PC-9 (cell line): ENCODE results near the gene SLC25A42.

Experiments used
- EZH2 ChIP-seq: fragments of 200-600 bp; sonication (generic); IDR thresholded peaks from 2 replicates; pipeline ENCODE4 v1.8.0; 2017; ENCODE audit warnings: antibody characterized with exemption, low read depth
- TF ChIP-seq, protein P1 (sequence below): fragments of 200-600 bp; sonication (generic); conservative IDR thresholded peaks from 2 replicates; pipeline ENCODE4 v1.6.1; 2017; ENCODE audit warnings: mixed run types, antibody characterized with exemption, mild to moderate bottlenecking, moderate library complexity

- TF ChIP-seq, protein P1, sequence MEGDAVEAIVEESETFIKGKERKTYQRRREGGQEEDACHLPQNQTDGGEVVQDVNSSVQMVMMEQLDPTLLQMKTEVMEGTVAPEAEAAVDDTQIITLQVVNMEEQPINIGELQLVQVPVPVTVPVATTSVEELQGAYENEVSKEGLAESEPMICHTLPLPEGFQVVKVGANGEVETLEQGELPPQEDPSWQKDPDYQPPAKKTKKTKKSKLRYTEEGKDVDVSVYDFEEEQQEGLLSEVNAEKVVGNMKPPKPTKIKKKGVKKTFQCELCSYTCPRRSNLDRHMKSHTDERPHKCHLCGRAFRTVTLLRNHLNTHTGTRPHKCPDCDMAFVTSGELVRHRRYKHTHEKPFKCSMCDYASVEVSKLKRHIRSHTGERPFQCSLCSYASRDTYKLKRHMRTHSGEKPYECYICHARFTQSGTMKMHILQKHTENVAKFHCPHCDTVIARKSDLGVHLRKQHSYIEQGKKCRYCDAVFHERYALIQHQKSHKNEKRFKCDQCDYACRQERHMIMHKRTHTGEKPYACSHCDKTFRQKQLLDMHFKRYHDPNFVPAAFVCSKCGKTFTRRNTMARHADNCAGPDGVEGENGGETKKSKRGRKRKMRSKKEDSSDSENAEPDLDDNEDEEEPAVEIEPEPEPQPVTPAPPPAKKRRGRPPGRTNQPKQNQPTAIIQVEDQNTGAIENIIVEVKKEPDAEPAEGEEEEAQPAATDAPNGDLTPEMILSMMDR = no peak
- TF ChIP-seq EZH2 = no peak
Measured at GRCh38 chr19:19087676-19088075, 23.9 kb downstream of the SLC25A42 start.
